ENCODE results near the gene GRK1. TPM values are rescaled to one million over a fixed set of nuclear protein-coding genes. Genes with fewer than 3 reads are reported as not detected.

GRK1 gene
- total RNA-seq, 2 donors from 2014 or later, result 0.10 TPM; not detected in 1

DNA sequence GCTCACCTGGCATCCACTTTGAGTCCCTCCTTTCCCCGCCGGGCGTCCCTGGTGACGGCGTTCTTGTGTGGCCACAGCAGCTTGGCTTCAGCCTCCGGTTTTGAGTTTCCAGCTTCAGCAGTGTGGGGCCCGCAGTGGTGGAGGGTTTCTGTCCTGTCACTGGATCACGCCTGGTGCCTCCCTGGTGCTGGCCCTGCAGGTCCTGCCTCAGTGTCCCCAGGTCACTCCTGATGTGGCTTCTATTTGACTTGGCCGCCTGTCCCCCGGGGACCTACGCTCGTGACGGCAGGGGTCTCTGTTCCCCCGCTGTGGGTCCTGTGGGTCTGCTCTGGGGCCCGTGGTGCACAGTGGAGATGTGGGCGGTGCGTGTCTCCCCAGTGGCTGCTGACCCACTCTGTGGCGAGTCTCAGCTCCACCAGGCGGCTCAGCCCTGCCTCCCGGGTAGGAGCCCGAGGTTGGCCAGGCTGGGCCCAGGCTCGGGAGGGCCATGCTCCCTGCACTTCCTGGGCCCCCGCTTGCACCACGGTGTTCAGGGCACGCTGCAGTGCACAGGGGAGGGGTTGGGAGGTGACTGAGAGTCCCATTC lies 10.9 kb upstream of the GRK1 start:
- H3K27ac ChIP-seq, result no peak overlapping the region
- H3K36me3 ChIP-seq, result no peaks in the 10 kb centered on the region
- intact Hi-C loops (cut with DNase I), result no loop called here
- no peaks in the 10 kb centered on the region for H3K27me3 ChIP-seq
- H3K9ac ChIP-seq (ENCODE audit: low read depth in 2 of 2, low read length in 2 of 2), result no peak overlapping the region
- no peak overlapping the region for H3K4me3 ChIP-seq
- TF ChIP-seq, protein P1, sequence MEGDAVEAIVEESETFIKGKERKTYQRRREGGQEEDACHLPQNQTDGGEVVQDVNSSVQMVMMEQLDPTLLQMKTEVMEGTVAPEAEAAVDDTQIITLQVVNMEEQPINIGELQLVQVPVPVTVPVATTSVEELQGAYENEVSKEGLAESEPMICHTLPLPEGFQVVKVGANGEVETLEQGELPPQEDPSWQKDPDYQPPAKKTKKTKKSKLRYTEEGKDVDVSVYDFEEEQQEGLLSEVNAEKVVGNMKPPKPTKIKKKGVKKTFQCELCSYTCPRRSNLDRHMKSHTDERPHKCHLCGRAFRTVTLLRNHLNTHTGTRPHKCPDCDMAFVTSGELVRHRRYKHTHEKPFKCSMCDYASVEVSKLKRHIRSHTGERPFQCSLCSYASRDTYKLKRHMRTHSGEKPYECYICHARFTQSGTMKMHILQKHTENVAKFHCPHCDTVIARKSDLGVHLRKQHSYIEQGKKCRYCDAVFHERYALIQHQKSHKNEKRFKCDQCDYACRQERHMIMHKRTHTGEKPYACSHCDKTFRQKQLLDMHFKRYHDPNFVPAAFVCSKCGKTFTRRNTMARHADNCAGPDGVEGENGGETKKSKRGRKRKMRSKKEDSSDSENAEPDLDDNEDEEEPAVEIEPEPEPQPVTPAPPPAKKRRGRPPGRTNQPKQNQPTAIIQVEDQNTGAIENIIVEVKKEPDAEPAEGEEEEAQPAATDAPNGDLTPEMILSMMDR (IDR thresholded peaks at IDR 0.05), result no peak
- no peaks in the 10 kb centered on the region for H3K9me3 ChIP-seq
- DNase-seq, result no peak
- H3K4me1 ChIP-seq, result no peaks in the 10 kb centered on the region

DNA sequence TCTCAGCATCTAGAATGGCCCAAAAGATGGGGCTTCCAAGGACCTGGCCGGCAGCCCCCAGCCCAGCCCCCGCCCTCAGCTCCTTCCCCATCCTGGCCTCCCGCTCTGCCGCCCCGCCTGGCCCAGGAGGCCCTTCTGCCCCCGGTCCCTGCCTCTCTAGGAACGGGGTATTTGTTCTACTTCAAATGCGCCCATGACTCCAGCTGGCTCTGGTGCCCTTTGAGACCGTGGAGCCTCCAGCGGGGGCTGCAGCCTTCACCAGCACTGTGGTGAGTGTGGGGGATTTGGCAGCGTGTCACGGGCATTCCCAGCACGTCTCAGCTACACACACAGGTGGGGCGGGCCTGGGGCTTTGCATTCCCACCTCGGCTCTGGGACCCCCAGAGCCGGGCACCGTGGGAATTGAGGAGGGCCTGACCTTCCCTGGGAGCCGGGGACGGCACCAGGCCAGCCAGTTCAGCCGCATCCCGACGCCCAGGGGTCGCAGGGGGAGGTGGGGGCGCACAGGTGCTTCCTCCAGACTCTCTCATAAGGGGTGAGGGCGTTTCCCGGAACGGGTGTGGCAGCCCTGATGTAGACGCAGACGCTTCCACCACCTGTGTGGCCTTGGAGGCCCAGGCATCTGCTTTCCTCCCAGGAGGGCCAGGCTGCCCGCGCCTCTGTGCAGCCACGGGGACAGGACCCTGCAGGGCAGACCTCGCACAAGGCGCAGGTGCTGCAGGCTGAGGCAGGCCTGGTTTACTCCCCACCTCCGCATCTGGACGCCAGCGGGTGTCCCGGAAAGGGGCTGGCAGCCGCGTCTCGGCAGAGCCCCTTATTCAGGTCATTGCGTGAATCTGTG lies 10.0 kb upstream of the GRK1 start:
- Histone ChIP-seq H3K9ac (ENCODE audit: low read depth in 2 of 2, low read length in 2 of 2) (no peak overlapping the region), H3K9me3 (no peaks in the 10 kb centered on the region), H3K27me3 (no peaks in the 10 kb centered on the region), H3K27ac (no peak overlapping the region), H3K4me1 (no peaks in the 10 kb centered on the region), H3K4me3 (no peak overlapping the region), H3K36me3 (no peaks in the 10 kb centered on the region)
- DNase-seq, result no peak
- intact Hi-C loops (cut with DNase I), result no loop called here
- TF ChIP-seq, protein P1 (IDR thresholded peaks at IDR 0.05), result no peak

DNA sequence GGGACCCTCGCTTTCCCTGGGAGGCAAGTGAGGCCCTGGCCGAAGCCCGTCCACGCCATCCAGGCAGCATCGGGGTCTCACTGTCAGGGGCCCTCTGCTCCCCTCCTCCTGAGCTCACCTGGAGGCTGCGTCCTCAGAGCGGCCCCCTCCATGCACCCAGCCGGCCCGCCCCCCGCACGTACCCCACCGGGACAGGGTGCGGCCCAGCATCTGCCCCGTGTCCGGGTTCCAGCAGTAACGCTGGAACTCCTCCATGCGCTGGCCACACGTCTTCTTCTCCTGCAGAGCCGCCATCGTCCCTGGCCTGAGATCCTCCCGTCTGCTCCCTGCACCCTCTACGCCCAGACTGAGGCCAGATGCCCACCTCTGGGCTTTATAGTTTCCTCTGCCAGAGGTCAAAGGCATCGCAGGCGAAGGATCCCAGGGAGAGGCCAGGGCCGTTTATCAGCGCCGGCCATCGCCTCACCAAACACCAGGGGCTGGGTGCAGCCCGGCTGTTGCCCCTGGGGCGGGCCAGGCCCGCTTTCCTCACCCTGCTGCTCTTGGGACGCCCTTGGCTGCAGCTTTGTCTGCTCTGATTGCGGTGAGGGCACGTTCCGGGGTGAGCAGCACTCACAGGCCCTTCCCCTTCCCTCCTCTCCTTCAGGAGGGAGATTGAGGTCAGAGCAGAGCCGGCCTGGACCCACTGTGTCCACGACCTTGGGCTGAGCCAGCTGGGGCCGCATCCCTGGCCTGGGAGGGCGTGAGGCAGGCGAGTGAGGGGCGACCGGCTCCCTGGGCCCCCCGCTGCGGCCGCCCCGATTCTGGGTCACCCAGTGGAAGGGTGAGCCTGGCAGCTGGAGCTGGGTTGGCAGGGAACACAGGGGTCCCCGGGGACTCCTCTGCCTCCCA lies 8.9 kb upstream of the GRK1 start, which contains the start of gene ATP4B:
Gene ATP4B (minus strand): TSS at position 348 of the 891 bp plus-strand sequence. CDS start 54 bp downstream, at position 294.
- Histone ChIP-seq H3K27me3 (no peaks in the 10 kb centered on the region), H3K4me1 (no peaks in the 10 kb centered on the region), H3K4me3 (no peak within 1 kb of the TSS), H3K27ac (no peak within 1 kb of the TSS), H3K9ac (ENCODE audit: low read depth in 2 of 2, low read length in 2 of 2) (no peak within 1 kb of the TSS), H3K9me3 (no peaks in the 10 kb centered on the region), H3K36me3 (no peaks in the 10 kb centered on the region)
- no peak for DNase-seq
- TF ChIP-seq, protein P1 (IDR thresholded peaks at IDR 0.05), result no peak
- intact Hi-C loops (cut with DNase I), result no loop called here

DNA sequence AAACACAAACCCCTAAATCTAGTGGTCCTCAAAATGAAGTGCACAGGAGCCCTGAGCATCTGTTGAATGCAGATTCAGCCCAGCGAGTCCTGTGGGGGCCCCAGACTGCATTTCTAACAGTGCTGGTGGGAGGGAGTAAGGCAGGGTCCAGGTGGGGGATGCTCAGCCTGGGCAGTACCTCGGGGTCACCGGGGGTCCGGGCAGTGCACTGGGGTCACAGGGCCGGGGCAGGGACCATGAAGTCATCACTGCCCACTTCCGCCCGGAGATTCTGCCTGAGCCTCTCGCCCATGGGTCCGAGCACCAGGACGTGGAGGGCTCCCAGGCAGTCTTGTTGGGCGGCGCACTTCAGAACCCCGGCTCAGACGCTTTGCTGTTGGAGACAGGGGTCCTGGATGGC lies 8.2 kb upstream of the GRK1 start:
- no peak for DNase-seq

DNA sequence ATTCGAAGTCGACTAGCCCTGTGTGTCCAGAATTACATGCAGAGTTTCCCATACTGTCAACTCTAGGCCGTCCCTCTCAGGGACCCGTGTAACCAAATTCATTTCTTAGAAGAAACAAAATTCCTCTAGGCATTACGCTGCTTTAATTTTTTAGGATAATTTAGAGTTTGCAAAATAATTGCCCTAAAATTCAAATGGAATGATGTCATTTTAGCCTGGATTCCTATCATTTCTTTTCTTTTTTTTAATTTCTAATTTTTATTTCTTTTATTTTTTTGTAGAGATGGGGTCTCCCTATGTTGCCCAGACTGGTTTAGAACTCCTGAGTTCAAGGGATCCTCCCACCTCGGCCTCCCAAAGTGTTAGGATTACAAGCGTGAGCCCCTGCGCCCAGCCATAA lies 7.7 kb upstream of the GRK1 start:
- no peak overlapping the region for H3K27ac ChIP-seq
- no peak for DNase-seq
- TF ChIP-seq, protein P1 (IDR thresholded peaks at IDR 0.05), result no peak
- intact Hi-C loops (cut with DNase I), result no loop called here
- H3K27me3 ChIP-seq, result no peaks in the 10 kb centered on the region
- H3K9ac ChIP-seq (ENCODE audit: low read depth in 2 of 2, low read length in 2 of 2), result no peak overlapping the region
- no peaks in the 10 kb centered on the region for H3K36me3 ChIP-seq
- no peak overlapping the region for H3K4me3 ChIP-seq
- H3K4me1 ChIP-seq, result no peaks in the 10 kb centered on the region
- no peaks in the 10 kb centered on the region for H3K9me3 ChIP-seq

More for the DNA sequence above, 8.2 kb upstream of the GRK1 start:
- TF ChIP-seq, protein P1 (IDR thresholded peaks at IDR 0.05), result no peak
- no peaks in the 10 kb centered on the region for H3K27me3 ChIP-seq
- H3K36me3 ChIP-seq, result no peaks in the 10 kb centered on the region
- H3K27ac ChIP-seq, result no peak overlapping the region
- no peaks in the 10 kb centered on the region for H3K4me1 ChIP-seq
- intact Hi-C loops (cut with DNase I), result no loop called here
- H3K4me3 ChIP-seq, result no peak overlapping the region
- H3K9ac ChIP-seq (ENCODE audit: low read depth in 2 of 2, low read length in 2 of 2), result no peak overlapping the region
- no peaks in the 10 kb centered on the region for H3K9me3 ChIP-seq
